NOMO-1 treated with DMSO at 0.1 percent for 48 hours (cell line): Measurements from ENCODE around the gene C19orf18.
"Not testable (repeated sequence)": the region's sequence is repeated elsewhere in the genome, so short reads cannot be mapped to it uniquely, and the experiment has no call there.

ENCODE experiments used
- DNase-seq: peaks from one replicate; lab custom pipeline; 2025; ENCODE audit not compliant: unreplicated experiment; lab: John Stamatoyannopoulos, UW

The C19orf18 gene

DNA sequence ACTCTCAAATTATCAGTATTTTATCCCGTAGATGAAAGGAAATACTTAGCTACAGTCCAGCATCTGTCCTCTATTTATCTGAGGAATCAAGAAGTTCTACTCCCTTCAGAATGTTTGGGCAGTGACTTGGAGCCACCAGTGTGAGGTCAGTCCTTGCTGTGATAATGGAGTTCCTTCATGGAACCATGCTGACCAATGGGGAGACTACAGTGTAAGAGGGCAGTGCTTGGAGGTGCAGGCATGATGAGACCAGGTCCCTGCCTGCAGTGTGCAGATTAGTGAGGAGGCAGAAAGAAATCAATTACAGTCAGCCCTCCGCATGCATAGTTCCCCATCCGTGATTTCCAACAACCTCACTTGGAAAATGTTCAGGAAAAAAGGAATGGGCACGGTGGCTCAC lies at the start of gene C19orf18:
C19orf18 (minus strand) TSS at position 101 of the 400 bp plus-strand sequence. CDS start 102 bp downstream, outside the sequence.
- no peak for DNase-seq

DNA sequence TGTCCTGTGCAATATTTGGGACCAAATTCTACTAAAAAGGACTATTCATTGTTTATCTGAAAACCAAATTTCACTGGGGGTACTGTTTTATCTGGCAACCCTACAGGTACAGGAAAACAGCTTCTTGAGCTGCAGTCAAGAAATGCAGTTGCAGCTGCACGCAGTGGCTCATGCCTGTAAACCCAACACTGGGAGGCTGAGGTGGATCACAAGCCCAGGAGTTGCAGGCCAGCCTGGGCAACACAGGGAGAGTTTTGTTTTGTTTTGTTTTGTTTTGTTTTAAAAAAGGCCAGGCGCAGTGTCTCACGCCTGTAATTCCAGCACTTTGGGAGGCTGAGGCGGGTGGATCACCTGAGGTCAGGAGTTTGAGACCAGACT lies 47.9 kb upstream of the C19orf18 start:
- DNase-seq = no peak

DNA sequence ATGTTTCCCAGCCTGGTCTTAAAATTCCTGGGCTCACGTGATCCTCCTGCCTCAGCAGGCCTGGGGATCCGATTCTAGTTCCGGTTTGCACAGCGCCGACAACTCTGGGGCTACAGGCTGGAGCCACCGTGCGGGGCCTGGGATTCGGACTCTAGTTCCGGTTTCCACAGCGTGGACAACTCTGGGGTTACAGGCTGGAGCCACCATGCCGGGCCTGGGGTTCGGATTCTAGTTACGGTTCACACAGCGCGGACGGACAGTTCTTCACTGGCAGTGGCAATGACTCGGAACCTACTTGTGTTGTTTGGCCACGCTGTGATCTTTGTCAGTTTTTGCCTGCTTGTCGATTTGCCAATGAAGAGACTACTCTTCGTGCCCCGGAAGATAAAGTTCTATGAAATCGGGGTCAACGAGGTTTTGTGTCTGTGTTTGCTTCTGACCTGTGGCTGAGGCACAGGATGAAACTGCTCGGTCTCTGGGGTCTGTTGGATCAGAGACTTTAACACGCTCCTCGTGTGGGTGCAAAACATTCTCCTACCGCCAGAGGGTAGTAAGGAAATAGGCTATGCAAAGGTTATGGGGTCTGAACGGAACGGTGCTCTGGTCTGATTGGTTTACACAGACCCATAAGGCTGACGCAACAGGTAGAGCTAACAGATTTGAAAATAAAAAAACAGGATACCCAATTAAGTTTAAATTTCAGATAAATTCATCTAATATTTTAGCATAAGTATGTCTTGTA lies 47.4 kb upstream of the C19orf18 start:
- DNase-seq = no peak

DNA sequence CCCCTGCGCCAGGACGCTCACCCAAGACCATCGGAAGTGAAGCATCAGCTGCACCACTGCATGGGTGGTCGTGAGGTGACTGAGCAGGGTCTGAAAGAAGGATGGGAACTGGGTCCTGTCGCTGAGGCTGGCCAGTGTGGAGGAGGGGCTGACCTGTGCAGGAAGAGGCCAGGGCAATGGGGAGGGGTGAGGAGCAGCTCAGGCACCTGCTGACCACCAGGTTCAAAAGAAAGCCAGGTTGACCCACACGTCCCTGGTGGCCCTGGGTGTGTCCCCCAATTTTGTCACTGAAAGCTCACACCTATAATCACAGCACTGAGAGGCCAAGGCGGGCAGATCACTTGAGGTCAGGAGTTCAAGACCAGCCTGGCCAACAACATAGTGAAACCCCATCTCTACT lies 45.8 kb upstream of the C19orf18 start:
- DNase-seq = no peak

DNA sequence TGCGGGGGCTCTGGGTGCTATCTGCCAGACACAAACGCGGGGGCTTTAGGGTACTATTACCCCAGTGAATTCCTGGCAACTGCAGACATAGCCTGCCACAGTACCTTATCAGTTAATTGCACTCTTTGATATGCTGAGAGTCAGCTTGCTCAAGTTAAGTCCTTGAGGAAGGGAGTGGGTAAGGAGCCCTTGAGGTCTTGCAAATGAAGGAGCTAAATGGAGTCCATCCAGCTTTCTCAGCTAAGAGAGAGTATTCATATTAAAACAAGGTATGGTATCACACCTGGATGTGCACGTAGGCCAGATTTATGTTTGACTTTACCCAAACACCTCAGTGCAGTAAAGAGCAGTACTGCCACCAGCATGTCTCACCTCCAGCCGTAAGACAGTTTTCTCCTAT lies 39.8 kb upstream of the C19orf18 start:
- DNase-seq = no peak

DNA sequence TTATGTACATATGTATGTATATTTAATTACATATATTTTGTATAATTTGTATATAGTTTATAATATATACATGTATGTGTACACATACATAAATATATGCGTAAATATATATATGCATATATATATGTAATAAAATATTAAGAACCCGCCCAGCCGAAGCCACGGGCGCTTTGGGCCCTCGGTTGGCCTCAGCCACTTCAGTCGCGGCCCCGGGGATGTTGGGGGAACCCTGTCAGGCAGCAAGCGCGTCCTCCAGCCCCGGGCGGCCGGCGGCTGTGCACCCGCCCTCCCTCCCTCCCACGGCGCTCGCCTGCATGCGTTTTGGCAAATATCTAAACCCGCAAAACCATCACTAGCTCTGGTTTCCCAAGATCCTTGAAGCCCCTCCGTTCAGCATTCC lies 36.2 kb upstream of the C19orf18 start:
- DNase-seq = no peak

DNA sequence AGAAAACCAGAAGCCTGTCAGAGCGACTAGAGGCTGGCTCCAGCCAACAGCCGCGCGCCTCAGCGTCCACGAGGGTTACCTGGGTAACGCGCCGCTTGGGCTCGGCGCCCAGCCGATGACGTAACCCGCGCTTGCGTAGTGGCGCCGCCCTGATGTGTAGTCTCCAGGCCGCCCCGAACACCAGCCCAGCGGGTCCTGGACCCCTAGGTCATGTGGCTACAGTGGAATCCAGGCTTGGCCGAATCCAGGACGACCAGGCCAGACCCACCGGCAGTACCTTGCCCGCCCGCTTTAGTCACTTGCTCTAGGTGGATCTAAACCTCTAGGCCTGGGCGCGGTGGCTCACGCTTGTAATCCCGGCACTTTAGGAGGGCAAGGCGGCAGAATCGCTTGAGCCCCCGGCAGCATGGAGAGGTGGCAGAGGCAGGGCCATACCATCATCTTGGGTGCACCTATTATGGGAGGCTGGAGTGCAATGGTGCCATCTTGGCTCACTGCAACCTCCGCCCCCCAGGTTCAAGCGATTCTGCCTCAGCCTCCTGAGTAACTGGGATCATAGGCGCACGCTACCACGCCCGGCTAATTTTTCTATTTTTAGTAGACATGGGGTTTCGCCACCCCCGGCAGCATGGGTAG lies 35.5 kb upstream of the C19orf18 start:
- no peak for DNase-seq

DNA sequence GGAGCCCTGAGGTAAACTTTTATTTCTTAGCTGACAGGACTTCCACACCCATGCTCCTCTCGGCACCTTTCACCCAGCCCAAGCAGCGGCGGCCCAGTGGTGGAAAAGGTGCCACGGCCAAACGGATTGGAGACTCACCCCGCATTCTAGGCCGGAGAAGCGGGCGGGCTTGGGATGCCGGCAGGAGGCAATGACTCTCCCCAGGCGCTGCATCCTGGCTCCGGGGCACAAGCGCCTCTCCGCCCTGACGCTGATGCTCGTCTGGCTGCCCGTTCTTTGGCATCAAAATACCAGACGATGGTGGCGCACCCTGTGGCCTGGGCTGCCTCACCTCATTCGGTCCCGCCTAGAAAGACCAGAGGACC lies 34.9 kb upstream of the C19orf18 start:
- DNase-seq = no peak

DNA sequence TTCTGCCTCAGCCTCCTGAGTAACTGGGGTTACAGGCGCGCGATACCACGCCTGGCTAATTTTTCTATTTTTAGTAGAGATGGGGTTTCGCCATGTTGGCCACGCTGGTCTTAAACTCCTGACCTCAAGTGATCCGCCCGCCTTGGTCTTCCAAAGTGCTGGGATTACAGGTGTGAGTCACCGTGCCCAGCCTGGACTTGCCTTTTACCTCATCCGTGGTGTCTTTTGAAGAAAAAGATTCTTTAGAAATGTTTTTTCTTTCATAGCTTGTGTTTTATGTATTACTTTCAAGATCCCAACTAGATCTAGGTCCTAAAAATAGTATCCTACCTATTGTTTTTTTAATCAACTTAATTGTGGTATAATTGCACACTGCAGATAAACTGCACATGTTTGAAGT lies 34.5 kb upstream of the C19orf18 start:
- DNase-seq = not testable (repeated sequence)

DNA sequence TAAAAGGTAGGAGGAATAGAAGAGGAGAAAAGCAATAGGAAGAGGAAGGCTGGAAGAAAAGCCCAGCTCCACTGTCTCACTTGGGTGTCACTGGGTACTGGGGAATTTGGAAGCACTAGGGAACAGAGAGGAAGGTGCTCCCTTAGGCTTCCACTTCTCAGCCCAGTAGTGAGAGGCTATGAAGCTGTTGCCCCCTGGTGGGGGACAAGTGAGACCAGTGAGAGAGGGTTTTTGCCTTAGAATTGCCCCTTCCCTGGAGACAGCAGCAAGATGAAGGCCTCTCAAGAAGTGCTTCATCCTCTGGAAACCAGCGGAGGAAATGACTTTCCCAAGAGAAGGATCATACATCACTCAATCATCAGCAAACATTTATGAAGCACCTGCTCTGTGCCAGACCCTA lies 33.0 kb upstream of the C19orf18 start:
- no peak for DNase-seq

DNA sequence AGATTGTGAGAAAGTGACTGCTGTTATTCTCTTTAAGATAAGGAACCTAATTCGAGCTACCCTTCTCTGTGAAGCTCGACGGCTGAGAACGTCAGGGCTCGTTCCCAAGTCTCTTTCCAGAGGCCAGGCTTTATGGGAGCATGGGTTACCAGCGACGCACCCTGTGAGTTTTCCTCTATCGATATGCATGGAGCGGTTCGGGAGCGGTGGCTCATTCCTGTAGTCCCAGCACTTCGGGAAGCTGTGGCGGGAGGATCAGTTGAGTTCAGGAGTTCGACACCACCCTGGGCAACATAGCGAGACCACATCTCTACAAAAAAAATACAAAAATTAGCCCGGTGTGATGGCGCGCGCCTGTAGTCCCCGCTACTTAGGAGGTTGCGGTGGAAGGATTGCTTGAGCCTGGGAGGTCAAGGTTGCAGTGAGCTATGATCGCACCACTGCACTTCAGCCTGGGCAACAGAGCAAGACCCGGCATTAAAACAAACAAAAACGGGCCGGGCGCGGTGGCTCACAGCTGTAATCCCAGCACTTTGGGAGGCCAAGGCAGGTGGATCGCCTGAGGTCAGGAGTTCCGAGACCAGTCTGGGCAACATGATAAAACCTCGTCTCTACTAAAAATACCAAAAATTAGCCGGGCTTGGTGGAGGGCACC lies 29.0 kb upstream of the C19orf18 start:
- DNase-seq = no peak

DNA sequence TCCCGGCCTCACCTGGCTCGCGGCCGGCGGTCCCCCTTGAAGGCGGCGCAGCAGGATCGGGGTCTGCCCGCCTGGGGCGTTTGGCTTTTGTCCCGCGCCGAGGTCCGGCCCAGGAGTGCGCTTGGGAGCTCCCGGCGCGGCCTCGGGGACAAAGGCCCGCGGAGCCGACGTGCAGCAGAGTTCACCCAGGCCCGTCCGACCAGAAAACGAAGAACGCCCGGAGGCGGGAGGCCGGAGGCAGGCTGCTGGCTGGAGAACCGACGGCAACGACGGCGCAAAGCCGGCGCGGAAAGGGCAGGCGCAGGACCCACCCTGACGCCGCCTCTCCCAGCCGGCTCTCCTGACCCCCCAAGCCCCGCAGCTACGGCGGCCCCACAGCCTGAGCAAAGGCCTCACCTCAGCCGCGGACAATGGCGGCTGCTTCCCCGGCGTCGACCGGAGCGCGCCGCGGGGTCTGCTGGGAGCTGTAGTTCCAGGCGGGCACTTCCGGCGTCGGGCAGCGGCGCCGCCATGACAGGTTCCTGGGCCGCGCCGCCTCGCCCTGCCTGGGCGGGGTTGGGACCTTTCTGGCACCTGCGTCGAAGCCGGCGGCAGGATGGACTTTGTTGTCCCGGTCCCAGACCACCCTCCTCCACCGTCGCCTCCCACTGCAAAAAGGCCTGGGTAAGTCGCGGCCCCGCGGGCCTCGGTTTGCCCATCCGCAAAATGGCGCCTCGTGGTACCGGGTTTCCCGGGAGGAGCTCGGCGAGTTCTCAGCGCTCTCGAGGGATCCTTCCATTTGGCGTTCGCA lies 28.2 kb upstream of the C19orf18 start, which contains the start of gene ZNF606:
ZNF606 (minus strand) TSS at position 437 of the 790 bp plus-strand sequence. CDS start 1,501 bp downstream, outside the sequence.
- DNase-seq = peak; percentile 81

DNA sequence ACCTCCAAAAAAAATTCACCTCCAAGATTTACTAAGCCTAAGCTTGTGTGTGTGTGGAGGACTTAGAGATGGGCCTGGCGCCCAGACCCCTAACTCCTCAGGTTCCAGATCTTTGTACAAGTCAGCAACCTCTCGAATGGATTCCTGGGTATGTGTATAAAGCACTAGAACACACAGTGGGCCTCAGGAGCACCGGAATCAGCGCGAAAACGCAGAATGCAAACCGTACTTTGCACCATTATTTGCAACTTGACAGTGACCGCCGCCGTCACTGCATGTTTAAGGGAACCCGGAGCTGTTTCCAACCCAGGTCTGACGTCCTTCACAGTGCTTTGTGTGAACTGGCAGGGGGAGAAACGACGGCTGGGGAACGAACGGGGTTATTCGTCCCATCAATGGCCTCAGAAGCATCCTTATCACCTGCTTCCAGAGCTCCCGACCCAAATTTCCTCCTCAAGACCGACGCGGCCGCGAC lies 27.6 kb upstream of the C19orf18 start:
- no peak for DNase-seq

DNA sequence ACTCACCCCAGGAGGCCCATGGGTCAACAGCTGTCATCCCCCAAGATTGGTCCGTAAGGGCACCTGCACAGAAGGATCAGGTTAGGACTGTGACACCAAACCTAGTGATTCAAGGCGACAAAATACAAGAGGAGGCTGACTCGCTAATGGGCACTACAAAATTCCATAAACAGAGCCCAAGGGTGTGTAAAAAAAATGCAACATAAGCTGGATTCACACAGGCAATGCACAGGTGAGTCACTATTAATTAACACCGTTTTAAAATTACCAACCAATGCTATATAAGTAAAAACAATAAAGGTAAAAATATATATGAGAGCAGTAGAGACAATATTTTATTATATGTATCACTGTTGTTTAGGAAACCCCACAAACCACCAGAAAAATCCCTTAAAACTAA lies 26.3 kb upstream of the C19orf18 start:
- no peak for DNase-seq

DNA sequence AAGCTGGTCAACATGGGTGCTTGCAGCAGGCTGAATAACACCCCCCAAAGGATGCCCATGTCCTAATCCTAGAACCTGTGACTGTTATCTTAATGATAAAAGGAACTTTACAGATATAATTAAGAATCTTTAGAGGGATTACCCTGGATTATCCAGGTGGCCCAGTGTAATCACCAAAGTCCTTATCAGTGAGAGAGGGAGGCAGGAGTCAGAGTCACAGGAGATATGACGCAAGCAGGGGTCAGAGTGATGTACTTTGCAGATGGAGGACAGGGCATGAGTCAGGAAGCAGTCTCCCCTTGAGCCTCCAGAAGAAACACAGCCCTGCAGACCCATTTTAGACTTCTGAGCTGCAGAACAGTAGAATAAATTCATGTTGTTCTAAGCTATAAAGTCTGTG lies 18.5 kb upstream of the C19orf18 start:
- DNase-seq = no peak

DNA sequence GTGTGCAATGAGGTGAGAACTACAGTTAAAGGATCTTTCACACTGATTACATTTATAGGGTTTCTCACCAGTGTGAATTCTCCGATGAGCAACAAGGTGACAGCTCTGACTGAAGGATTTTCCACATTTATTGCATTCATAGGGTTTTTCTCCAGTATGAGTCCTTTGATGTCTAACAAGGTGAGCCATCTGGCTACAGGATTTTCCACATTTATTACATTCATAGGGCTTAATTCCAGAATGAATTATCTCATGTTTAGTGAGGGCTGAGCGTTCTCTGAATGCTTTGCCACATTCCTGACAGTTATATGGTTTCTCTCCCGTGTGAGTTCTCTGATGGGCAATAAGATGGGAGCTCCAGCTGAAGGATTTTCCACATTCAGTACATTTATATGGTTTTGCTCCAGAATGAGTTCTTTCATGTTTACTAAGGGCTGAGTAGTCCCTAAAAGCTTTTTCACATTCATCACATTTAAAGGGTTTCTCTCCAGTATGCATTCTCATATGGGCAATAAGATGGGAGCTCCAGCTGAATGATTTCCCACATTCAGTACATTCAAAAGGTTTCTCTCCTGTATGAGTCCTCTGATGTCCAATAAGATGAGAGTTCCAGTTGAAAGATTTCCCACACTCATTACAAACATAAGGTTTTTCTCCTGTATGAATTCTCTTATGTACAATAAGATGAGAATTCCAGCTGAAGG lies 4.4 kb upstream of the C19orf18 start:
- DNase-seq = no peak

DNA sequence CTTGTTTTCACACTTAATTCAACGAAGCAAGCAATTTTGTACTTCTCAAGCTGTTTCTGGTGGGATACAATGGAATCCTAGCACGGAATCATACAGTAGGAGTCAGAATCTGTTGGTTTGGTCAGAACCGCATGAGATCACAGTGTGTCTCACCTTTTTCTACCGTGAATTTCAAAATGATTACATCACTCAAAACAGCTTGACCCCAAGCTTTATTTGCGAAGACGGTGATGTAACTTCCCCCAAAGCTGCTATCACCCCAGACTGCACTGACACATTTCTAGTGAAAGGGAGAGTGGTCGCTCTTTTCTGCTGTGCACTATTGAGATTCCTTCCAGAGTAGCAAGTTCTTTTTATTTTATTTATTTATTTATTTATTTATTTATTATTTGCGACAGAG lies 9.6 kb downstream of the C19orf18 start:
- DNase-seq = no peak

DNA sequence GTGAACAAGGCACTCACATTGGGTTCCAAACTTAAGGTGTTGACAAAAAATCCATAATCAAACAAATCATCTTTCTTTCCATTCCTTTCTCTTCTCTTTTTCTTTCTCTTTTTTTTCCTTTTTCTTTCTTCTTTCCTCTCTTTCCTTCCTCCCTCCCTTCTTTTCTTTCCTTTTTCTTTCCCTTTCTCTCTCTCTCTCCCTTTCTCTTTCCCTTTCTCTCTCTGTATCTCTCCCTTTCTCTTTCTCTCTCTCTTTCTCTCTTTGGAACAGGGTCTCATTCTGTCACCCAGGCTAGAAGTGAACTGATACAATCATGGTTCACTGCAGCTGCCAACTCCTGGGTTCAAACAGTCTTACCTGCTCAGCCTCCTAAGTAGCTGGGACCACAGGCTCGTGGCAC lies 12.5 kb downstream of the C19orf18 start:
- no peak for DNase-seq

DNA sequence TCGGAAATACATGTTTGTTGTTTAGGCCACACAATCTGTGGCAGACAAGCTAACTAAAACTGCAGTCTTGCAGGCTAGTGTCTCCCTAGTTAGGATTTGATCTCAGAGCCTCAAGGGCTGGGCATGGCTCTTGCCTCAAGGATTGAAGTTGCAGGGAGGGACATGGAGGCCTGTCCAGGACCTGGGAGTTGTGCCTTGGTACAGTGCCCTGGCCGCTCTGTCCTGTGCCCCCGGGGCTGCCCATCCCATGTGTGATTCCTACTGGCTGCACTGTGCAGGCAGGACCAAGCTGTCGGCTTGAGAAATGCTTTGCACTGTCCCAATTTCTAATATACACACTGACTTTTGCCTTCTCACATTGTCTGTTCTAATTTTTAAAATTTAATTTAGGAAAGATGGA lies 19.3 kb downstream of the C19orf18 start:
- DNase-seq = no peak

DNA sequence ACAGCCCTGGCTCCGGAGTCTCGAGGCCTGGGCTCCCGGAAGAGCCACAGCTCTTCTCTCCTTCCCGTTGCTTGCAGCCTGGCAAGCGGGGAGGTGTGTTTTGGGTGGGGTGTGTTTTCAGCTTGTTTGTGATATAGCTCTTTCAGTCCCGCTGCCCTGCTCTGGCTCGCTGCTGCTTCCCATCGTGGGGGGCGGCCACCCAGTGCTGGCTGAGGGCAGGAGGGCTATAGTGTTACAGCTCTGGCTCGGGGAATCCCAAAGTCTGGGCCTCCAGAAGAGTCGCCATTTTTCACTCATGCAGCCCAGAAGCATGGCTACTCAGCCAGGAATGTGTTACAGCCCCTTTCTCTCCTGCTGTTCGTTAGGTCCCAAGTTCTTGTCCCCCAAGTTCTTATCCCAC lies 24.6 kb downstream of the C19orf18 start:
- DNase-seq = no peak

DNA sequence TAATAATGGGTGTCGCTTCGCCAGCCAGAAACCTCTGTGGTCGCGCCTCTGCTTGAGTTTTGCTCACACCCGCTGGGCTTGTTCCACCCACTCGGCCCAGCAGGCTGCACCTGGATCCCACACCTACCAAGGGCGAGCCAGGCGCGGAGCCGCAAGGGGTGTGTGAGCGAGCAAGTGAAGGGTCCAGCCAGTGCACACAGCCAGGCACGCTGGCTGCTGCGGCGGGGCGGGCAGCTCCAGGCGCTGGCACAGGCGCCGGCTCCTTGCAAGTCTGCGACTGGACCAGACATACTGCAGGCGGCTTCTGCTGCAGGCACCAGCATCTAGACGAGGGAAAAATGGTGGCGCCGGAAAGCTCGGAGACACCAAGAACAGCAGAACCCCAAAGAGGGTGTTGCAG lies 25.0 kb downstream of the C19orf18 start:
- no peak for DNase-seq
